ENCODE data around the gene KLHL29.

GRCh38 chr2:23657371-23657770 lies 272.4 kb downstream of the KLHL29 start:
- TF ChIP-seq TAF1 (conservative IDR thresholded peaks at IDR 0.05): no peak
- no peak for TF ChIP-seq HNF4G (IDR thresholded peaks at IDR 0.05)
- TF ChIP-seq CTCF (IDR thresholded peaks at IDR 0.05; ENCODE audit: low read depth, low read length, missing input control): no peak
- TF ChIP-seq REST (IDR thresholded peaks at IDR 0.05): no peak
- no peak for TF ChIP-seq ZBTB33 (IDR thresholded peaks at IDR 0.05)
- no peak for TF ChIP-seq SP1 (IDR thresholded peaks at IDR 0.05)
- no peak for TF ChIP-seq RAD21 (IDR thresholded peaks at IDR 0.05)
- no peak for TF ChIP-seq FOXA1 (IDR thresholded peaks at IDR 0.05)
- no peak for TF ChIP-seq JUND (IDR thresholded peaks at IDR 0.05)
- TF ChIP-seq GABPA (IDR thresholded peaks at IDR 0.05 in 1 of 2, conservative IDR thresholded peaks at IDR 0.05 in 1 of 2): no peak
- no peak for TF ChIP-seq EGR1 (IDR thresholded peaks at IDR 0.05; ENCODE audit: low read depth in 2 of 2)
- TF ChIP-seq MAX (IDR thresholded peaks at IDR 0.05): no peak
- no peak for TF ChIP-seq HNF4A (conservative IDR thresholded peaks at IDR 0.05)
- TF ChIP-seq ATF3 (IDR thresholded peaks at IDR 0.05): no peak

Measured in liver (tissue), 3 donors.